H1 (cell line): ENCODE results near the gene ETFDH. TPM values are rescaled to one million over a fixed set of nuclear protein-coding genes. Genes with fewer than 3 reads are reported as not detected.
A peak's percentile ranks its signal among the peaks of the same experiment; 100 is the strongest.

Source experiments
- CTCF ChIA-PET: fragments of 300-600 bp; sonication (Branson Sonifier 250); formaldehyde crosslinking; loops from one replicate; lab custom pipeline; 2021; ENCODE audit not compliant: partially characterized antibody; lab: Charles Lee
- POLR2A ChIA-PET: fragments of 300-600 bp; sonication (Branson Sonifier 250); formaldehyde crosslinking; loops from one replicate; lab custom pipeline; 2021; ENCODE audit warnings: inconsistent platforms; ENCODE audit not compliant: partially characterized antibody; lab: Charles Lee
- DNase-seq, 2 experiments: peaks; one replicate each; pipeline versions ENCODE4 v3.0.0 to v3.0.0-alpha.2; 2010 to 2022; ENCODE audit warnings: low spot score in 2 of 2, low read depth in 1 of 2, mixed read lengths in 1 of 2
- FAIRE-seq: peaks from 2 replicates; lab custom pipeline; 2011; peaks lifted over from hg19 to GRCh38; lab: Jason Lieb, UNC
- H2AFZ ChIP-seq: 2 replicates; pipeline ENCODE4 v1.8.1; 2012; ENCODE audit warnings: low read length, inconsistent platforms
- H2AK5ac ChIP-seq: 2 replicates; pipeline ENCODE4 v1.6.1; 2013; ENCODE audit warnings: low read depth, low read length
- H2BK120ac ChIP-seq: replicated peaks from 2 replicates; pipeline ENCODE3; 2013; ENCODE audit warnings: low read depth, low read length, inconsistent platforms
- H2BK12ac ChIP-seq: 2 replicates; pipeline ENCODE4 v1.6.1; 2013; ENCODE audit warnings: low read depth, low read length
- H2BK15ac ChIP-seq: 2 replicates; pipeline ENCODE4 v1.6.1; 2013; ENCODE audit warnings: low read length
- H2BK20ac ChIP-seq: 2 replicates; pipeline ENCODE4 v1.6.1; 2013; ENCODE audit warnings: low read length
- H2BK5ac ChIP-seq: 2 replicates; pipeline ENCODE4 v1.6.1; 2013; ENCODE audit warnings: low read depth, low read length
- H3K14ac ChIP-seq: 2 replicates; pipeline ENCODE4 v1.6.1; 2013; ENCODE audit warnings: inconsistent platforms; ENCODE audit not compliant: insufficient read length
- H3K18ac ChIP-seq: 2 replicates; pipeline ENCODE4 v1.6.1; 2013; ENCODE audit warnings: low read length; ENCODE audit errors: extremely low read depth
- H3K23ac ChIP-seq: 2 replicates; pipeline ENCODE4 v1.6.1; 2013; ENCODE audit warnings: inconsistent platforms; ENCODE audit not compliant: insufficient read length
- H3K23me2 ChIP-seq: 2 replicates; pipeline ENCODE4 v1.6.1; 2013; ENCODE audit warnings: low read depth, low read length
- H3K27ac ChIP-seq: 2 replicates; pipeline ENCODE4 v1.6.1; 2011; ENCODE audit warnings: low read depth, low read length, inconsistent platforms
- H3K27me3 ChIP-seq, 4 experiments: replicated peaks in 1 of 4; 1 replicate in 1 of 4; 2 replicates in 3 of 4; pipeline versions ENCODE4 v1.6.1 to v1.8.1; 2011 to 2013; ENCODE audit warnings: low read length in 3 of 4, mild to moderate bottlenecking in 3 of 4, inconsistent platforms in 2 of 4, mixed read lengths in 2 of 4, moderate library complexity in 1 of 4; ENCODE audit not compliant: control insufficient read depth in 3 of 4, insufficient read depth in 3 of 4; ENCODE audit errors: extremely low read depth in 1 of 4
- H3K36me3 ChIP-seq, 4 experiments: 2 replicates each; pipeline versions ENCODE4 v1.6.1 to v1.8.1; 2011 to 2013; ENCODE audit warnings: mild to moderate bottlenecking in 4 of 4, low read length in 3 of 4, moderate library complexity in 2 of 4, control low read depth in 1 of 4, inconsistent platforms in 1 of 4; ENCODE audit not compliant: insufficient read depth in 4 of 4, control insufficient read depth in 2 of 4
- H3K4ac ChIP-seq: replicated peaks from 2 replicates; pipeline ENCODE3; 2013; ENCODE audit warnings: low read length, low read depth, mixed read lengths, inconsistent platforms; ENCODE audit not compliant: insufficient read length
- H3K4me1 ChIP-seq, 4 experiments: replicated peaks in 1 of 4; 1 replicate in 1 of 4; 2 replicates in 3 of 4; pipeline versions ENCODE4 v1.6.1 to v1.8.1; 2011 to 2013; ENCODE audit warnings: low read length in 3 of 4, inconsistent platforms in 2 of 4, mixed read lengths in 1 of 4; ENCODE audit not compliant: insufficient read depth in 4 of 4, control insufficient read depth in 3 of 4
- H3K4me2 ChIP-seq, 2 experiments: 2 replicates each; pipeline versions ENCODE4 v1.6.1 to v1.8.1; 2011 to 2013; ENCODE audit warnings: low read depth in 2 of 2, low read length in 2 of 2, control low read depth in 1 of 2, inconsistent platforms in 1 of 2, mild to moderate bottlenecking in 1 of 2; ENCODE audit not compliant: insufficient read depth in 1 of 2
- H3K4me3 ChIP-seq, 4 experiments: fragments of 200-600, 300-600 bp in 1 of 4; sonication (generic), shearing (Covaris generic), sonication (Bioruptor Twin) in 1 of 4; 2 replicates each; pipeline versions ENCODE4 v1.5.1 to v1.8.1; 2011 to 2016; ENCODE audit warnings: low read length in 4 of 4, low read depth in 3 of 4, control low read depth in 2 of 4, inconsistent platforms in 2 of 4, mild to moderate bottlenecking in 2 of 4, mixed read lengths in 1 of 4, moderate library complexity in 1 of 4; ENCODE audit not compliant: insufficient read depth in 2 of 4; ENCODE audit errors: extremely low read depth in 1 of 4
- H3K56ac ChIP-seq: replicated peaks from 2 replicates; pipeline ENCODE3; 2013; ENCODE audit warnings: low read depth, mild to moderate bottlenecking, mixed read lengths, low read length, inconsistent platforms; ENCODE audit not compliant: insufficient read length
- H3K79me1 ChIP-seq: 2 replicates; pipeline ENCODE4 v1.6.1; 2013; ENCODE audit warnings: low read depth, low read length, control low read depth
- H3K79me2 ChIP-seq, 2 experiments: 2 replicates each; pipeline versions ENCODE4 v1.6.1 to v1.8.1; 2012 to 2013; ENCODE audit warnings: low read length in 2 of 2, mild to moderate bottlenecking in 2 of 2, inconsistent platforms in 1 of 2; ENCODE audit not compliant: insufficient read depth in 2 of 2, control insufficient read depth in 1 of 2
- H3K9ac ChIP-seq, 4 experiments: replicated peaks in 1 of 4; 1 replicate in 1 of 4; 2 replicates in 3 of 4; pipeline versions ENCODE4 v1.6.1 to v1.8.1; 2011 to 2013; ENCODE audit warnings: low read depth in 3 of 4, low read length in 3 of 4, control low read depth in 2 of 4, mild to moderate bottlenecking in 2 of 4, moderate library complexity in 2 of 4, inconsistent platforms in 1 of 4; ENCODE audit errors: extremely low read depth in 1 of 4
- H3K9me3 ChIP-seq, 2 experiments: 2 replicates each; pipeline versions ENCODE4 v1.6.1 to v1.8.1; 2012 to 2013; ENCODE audit warnings: mild to moderate bottlenecking in 2 of 2, moderate library complexity in 2 of 2, control low read depth in 1 of 2, inconsistent platforms in 1 of 2, low read depth in 1 of 2, low read length in 1 of 2, mixed read lengths in 1 of 2; ENCODE audit not compliant: insufficient read depth in 2 of 2
- H4K20me1 ChIP-seq, 2 experiments: replicated peaks in 1 of 2; 2 replicates each; pipeline versions ENCODE3 to v1.8.1; 2011 to 2013; ENCODE audit warnings: inconsistent platforms in 2 of 2, low read length in 2 of 2, mild to moderate bottlenecking in 1 of 2; ENCODE audit not compliant: insufficient read depth in 2 of 2, control insufficient read depth in 1 of 2
- H4K5ac ChIP-seq: 2 replicates; pipeline ENCODE4 v1.6.1; 2013; ENCODE audit warnings: low read length, low read depth, mixed read lengths, inconsistent platforms; ENCODE audit not compliant: insufficient read length
- H4K8ac ChIP-seq: 2 replicates; pipeline ENCODE4 v1.8.0; 2013; ENCODE audit warnings: mild to moderate bottlenecking, moderate library complexity, low read length, inconsistent platforms; ENCODE audit not compliant: insufficient read depth; ENCODE audit errors: extremely low read depth
- H4K91ac ChIP-seq: replicated peaks from 2 replicates; pipeline ENCODE3; 2013; ENCODE audit warnings: low read length, mixed read lengths, inconsistent platforms; ENCODE audit not compliant: insufficient read length
- CEBPB ChIP-seq: IDR thresholded peaks from 2 replicates; pipeline ENCODE4 v1.6.1; 2012; ENCODE audit warnings: low read depth, low read length
- CHD1 ChIP-seq: IDR thresholded peaks from 2 replicates; pipeline ENCODE4 v1.6.1; 2012; ENCODE audit warnings: low read depth, low read length, improper control_type of control experiment
- CTCF ChIP-seq, 3 experiments: IDR thresholded peaks; 1 replicate in 2 of 3; 2 replicates in 1 of 3; pipeline versions ENCODE4 v1.5.1 to v1.6.1; 2011; ENCODE audit warnings: low read length in 3 of 3, mild to moderate bottlenecking in 3 of 3, inconsistent platforms in 2 of 3, low read depth in 1 of 3, moderate library complexity in 1 of 3; ENCODE audit not compliant: insufficient read depth in 1 of 3; ENCODE audit errors: control extremely low read depth in 1 of 3
- HDAC2 ChIP-seq, 2 experiments: fragments of 300-600 bp in 1 of 2; sonication (generic) in 1 of 2; IDR thresholded peaks; 2 replicates each; pipeline ENCODE4 v1.6.1; 2011 to 2012; ENCODE audit warnings: low read depth in 2 of 2, low read length in 2 of 2, mild to moderate bottlenecking in 2 of 2, moderate library complexity in 2 of 2, borderline replicate concordance in 1 of 2, inconsistent platforms in 1 of 2
- HDAC6 ChIP-seq: IDR thresholded peaks from one replicate; pipeline ENCODE4 v1.7.1; 2012; ENCODE audit warnings: low read depth, mild to moderate bottlenecking, inconsistent platforms, low read length, moderate library complexity
- KDM5A ChIP-seq: fragments of 200-600 bp; IDR thresholded peaks from 2 replicates; pipeline ENCODE4 v1.7.1; 2012; ENCODE audit warnings: mild to moderate bottlenecking, low read length, inconsistent platforms, mixed read lengths
- RAD21 ChIP-seq, 2 experiments: IDR thresholded peaks in 1 of 2; conservative IDR thresholded peaks in 1 of 2; 2 replicates each; pipeline ENCODE4 v1.6.1; 2011; ENCODE audit warnings: low read depth in 2 of 2, low read length in 2 of 2, improper control_type of control experiment in 1 of 2, inconsistent platforms in 1 of 2, mild to moderate bottlenecking in 1 of 2, moderate library complexity in 1 of 2
- SP4 ChIP-seq: IDR thresholded peaks from 2 replicates; pipeline ENCODE4 v1.6.1; 2012; ENCODE audit warnings: low read length, inconsistent platforms
- TAF1 ChIP-seq: IDR thresholded peaks from 2 replicates; pipeline ENCODE4 v1.6.1; 2011; ENCODE audit warnings: mild to moderate bottlenecking, low read depth, low read length
- TEAD4 ChIP-seq: IDR thresholded peaks from 2 replicates; pipeline ENCODE4 v1.6.1; 2012; ENCODE audit warnings: low read depth, low read length, inconsistent platforms, mixed read lengths
- ZNF274 ChIP-seq: IDR thresholded peaks from 2 replicates; pipeline ENCODE4 v1.7.0; 2012; ENCODE audit warnings: low read length, borderline replicate concordance; ENCODE audit errors: extremely low read depth
- WGBS, 2 experiments: shearing (Covaris generic) in 1 of 2; methylation state at CpG; one replicate each; pipeline versions ENCODE4 v1.1.6 to v1.1.7; 2013 to 2015; ENCODE audit warnings: low lambda C conversion rate in 2 of 2, mixed read lengths in 2 of 2, inconsistent platforms in 1 of 2, low coverage in 1 of 2, missing lambda C conversion rate in 1 of 2; ENCODE audit not compliant: insufficient replicate concordance in 2 of 2, insufficient coverage in 1 of 2, insufficient read length in 1 of 2; ENCODE audit errors: extremely low coverage in 1 of 2, missing lambda C conversion rate in 1 of 2; 5-methylcytosine and 5-hydroxymethylcytosine counted together
- polyA plus RNA-seq, 7 experiments: library from polyadenylated mRNA; depleted of rRNA in 3 of 7; stranded (reverse) in 5 of 7; unstranded in 2 of 7; fragments of >200 nt in 5 of 7; fragments of 200-250 nt in 2 of 7; gene quantifications; 1 replicate in 5 of 7; 2 replicates in 1 of 7; 4 replicates in 1 of 7; pipeline versions ENCODE4 v1.2.1 to v1.2.3, GENCODE V29; 2011 to 2013; ENCODE audit warnings: missing spikeins in 2 of 7, mixed read lengths in 2 of 7
- total RNA-seq: library from RNA; stranded (reverse); fragmentation: NEBNext Ultra II Directional; extraction: Animal tissue kit (Norgen Biotek cat#: 25700); gene quantifications from 2 replicates; pipeline ENCODE4 v1.2.1, GENCODE V29; 2021

ETFDH gene
- total and polyA plus RNA-seq, 2 of the 8 experiments (the other 6 are each of a cell fraction or from before 2014, with no cell fraction given), result 11.3 to 15.7 TPM

DNA sequence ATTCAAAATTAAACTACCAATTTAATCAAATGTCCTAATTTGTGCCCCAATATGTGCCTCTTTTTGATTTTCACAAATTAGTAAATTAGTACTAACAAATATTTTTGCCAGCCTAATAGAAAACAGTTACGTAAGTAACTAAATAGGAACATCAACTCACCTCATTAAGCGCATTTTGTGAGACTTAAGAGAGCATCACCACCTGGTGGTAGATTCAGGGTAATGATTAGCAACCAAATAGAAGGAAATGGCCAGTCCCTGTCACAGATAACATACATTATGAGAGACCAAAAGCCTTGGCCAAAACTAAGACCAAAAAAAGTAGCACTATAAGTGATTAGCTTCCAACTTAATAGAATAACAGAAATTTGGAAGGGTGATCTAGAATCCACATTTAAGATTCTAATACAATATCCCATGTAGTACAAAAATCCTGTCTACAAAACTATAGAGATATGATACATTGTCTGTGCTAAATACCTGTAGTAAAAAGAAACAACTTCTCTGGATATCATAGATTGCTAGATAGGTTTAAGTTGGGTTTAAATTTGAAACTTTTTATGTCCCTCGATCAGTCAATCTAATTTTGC lies 47.1 kb upstream of the ETFDH start:
- no peak overlapping the region for H2BK5ac ChIP-seq
- peak; percentile 98 for FAIRE-seq
- H3K79me1 ChIP-seq, result no peaks in the 10 kb centered on the region
- H4K91ac ChIP-seq, result no peak overlapping the region
- H4K8ac ChIP-seq, result no peak overlapping the region
- no peak for DNase-seq
- H2BK12ac ChIP-seq, result no peak overlapping the region
- H3K4me2 ChIP-seq, result no peak overlapping the region
- H2BK15ac ChIP-seq, result no peak overlapping the region
- no peaks in the 10 kb centered on the region for H3K23me2 ChIP-seq
- H2AFZ ChIP-seq, result no peak overlapping the region
- H4K20me1 ChIP-seq, result no peaks in the 10 kb centered on the region
- no peak overlapping the region for H3K27ac ChIP-seq
- H3K56ac ChIP-seq, result no peak overlapping the region
- WGBS, 2 experiments, result 45% methylated on average over 3 of the region's 3 CpGs; no CpG with 5 or more reads in 1 of the 2 experiments
- H2BK20ac ChIP-seq, result no peak overlapping the region
- ChIA-PET CTCF (interaction anchor here (0.5 to 4.0 kb wide), 28 partner anchors 10 to 1677 kb away, joined by 3 to 27 read pairs (median 4); no protein-coding TSS in a partner anchor), POLR2A (no interaction called here)
- H3K36me3 ChIP-seq, result no peaks in the 10 kb centered on the region
- H4K5ac ChIP-seq, result no peak overlapping the region
- H2BK120ac ChIP-seq, result no peak overlapping the region
- no peak overlapping the region for H3K14ac ChIP-seq
- H3K27me3 ChIP-seq, result no peaks in the 10 kb centered on the region
- H3K4me1 ChIP-seq, result no peaks in the 10 kb centered on the region
- H3K18ac ChIP-seq, result no peak overlapping the region
- no peak overlapping the region for H3K9ac ChIP-seq
- H2AK5ac ChIP-seq, result no peak overlapping the region
- no peak overlapping the region for H3K23ac ChIP-seq
- no peaks in the 10 kb centered on the region for H3K9me3 ChIP-seq
- H3K79me2 ChIP-seq, result no peaks in the 10 kb centered on the region
- no peak overlapping the region for H3K4me3 ChIP-seq
- H3K4ac ChIP-seq, result no peak overlapping the region
- no peak for TF ChIP-seq ZNF274
- TF ChIP-seq SP4, result no peak
- TF ChIP-seq HDAC2 (IDR thresholded peaks at IDR 0.05; ENCODE audit: borderline replicate concordance in 1 of 2, low read depth in 2 of 2, low read length in 2 of 2), result no peak
- TF ChIP-seq RAD21 (IDR thresholded peaks at IDR 0.05 in 1 of 2, conservative IDR thresholded peaks at IDR 0.05 in 1 of 2; ENCODE audit: low read depth in 2 of 2, low read length in 2 of 2), result peak; percentile 95 to 96
- no peak for TF ChIP-seq CHD1
- TF ChIP-seq TEAD4, result no peak
- TF ChIP-seq CEBPB, result no peak
- TF ChIP-seq HDAC6, result no peak
- no peak for TF ChIP-seq TAF1
- no peak for TF ChIP-seq KDM5A
- peak in 2 of 3 experiments; percentile 73 to 81; a peak in 3 of 4 replicates for TF ChIP-seq CTCF (IDR thresholded peaks at IDR 0.05; ENCODE audit: control extremely low read depth in 1 of 3, insufficient read depth in 1 of 3, low read depth in 1 of 3, low read length in 3 of 3)
